NCI-H2227 (cell line): Measurements from ENCODE around the gene SLC2A8.

Source experiments
- DNase-seq: peaks from one replicate; lab custom pipeline; 2025; ENCODE audit not compliant: unreplicated experiment; lab: John Stamatoyannopoulos, UW

The SLC2A8 gene

GRCh38 chr9:127402401-127403090 lies 5.6 kb downstream of the SLC2A8 start:
- no peak for DNase-seq

DNA sequence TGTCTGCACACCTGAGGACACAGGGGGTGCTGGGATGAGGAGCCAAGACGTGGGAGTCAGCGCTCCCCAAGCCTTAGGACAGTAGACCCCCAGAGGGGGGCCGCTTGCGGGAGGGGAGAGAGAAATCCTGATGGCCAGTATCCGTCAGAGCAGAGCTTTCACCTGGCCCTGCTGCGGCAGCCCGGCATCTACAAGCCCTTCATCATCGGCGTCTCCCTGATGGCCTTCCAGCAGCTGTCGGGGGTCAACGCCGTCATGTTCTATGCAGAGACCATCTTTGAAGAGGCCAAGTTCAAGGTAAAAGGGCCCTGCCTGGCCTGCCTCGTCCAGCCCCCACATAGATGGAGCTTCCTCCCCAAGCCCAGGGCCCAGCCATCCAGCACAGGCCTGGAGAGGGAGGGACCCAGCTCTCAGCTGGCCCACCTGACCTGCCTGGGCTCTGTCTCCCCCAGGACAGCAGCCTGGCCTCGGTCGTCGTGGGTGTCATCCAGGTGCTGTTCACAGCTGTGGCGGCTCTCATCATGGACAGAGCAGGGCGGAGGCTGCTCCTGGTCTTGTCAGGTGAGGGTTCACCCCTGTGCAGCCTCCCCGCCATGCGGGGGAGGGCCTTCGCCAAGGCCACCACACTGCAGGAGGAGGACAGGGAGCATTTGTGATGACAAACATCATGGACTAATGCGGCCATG lies 6.7 kb downstream of the SLC2A8 start:
- no peak for DNase-seq

DNA sequence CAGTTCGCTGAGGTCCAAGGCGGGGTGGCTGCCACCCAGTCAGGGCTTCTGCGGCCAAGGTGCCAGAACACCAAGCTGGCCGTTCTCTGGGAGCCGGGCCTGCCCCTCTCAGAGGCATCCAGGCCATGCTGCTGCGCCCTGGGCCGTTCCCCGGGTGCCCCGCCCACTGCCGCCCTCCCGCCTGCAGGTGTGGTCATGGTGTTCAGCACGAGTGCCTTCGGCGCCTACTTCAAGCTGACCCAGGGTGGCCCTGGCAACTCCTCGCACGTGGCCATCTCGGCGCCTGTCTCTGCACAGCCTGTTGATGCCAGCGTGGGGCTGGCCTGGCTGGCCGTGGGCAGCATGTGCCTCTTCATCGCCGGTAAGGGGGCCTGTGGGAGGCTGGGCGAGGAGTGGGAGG lies 7.7 kb downstream of the SLC2A8 start:
- no peak for DNase-seq

DNA sequence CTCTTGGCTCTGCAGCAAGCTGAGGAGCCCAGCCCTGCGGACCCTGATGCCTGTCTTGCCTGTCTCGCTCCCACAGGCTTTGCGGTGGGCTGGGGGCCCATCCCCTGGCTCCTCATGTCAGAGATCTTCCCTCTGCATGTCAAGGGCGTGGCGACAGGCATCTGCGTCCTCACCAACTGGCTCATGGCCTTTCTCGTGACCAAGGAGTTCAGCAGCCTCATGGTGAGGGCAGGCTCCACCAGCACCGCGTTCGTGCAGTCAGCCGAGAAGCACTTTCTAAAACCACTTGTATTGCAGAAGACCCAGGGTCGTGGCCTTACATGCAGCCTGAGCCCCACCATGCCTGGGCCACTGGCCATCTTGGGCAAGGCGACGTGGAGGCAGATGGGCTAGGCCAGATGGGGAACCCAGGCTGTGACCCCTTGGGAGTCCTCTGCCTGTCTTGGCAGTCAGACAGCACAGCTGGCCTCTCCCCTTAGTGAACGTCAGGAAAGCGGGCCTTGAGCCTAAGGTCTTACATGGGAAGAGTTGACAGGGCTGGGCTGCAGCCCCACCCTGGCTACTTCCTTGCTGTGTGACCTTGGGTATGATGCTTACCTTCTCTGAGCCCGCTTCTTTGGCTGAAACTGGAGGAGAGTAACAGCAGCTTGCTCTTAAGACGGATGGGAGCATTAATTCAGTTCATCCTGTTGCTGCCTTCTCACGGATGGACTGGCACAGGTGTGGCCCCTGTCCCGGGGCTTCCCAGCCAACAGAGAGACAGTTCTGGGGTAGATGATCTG lies 8.6 kb downstream of the SLC2A8 start:
- no peak for DNase-seq

DNA sequence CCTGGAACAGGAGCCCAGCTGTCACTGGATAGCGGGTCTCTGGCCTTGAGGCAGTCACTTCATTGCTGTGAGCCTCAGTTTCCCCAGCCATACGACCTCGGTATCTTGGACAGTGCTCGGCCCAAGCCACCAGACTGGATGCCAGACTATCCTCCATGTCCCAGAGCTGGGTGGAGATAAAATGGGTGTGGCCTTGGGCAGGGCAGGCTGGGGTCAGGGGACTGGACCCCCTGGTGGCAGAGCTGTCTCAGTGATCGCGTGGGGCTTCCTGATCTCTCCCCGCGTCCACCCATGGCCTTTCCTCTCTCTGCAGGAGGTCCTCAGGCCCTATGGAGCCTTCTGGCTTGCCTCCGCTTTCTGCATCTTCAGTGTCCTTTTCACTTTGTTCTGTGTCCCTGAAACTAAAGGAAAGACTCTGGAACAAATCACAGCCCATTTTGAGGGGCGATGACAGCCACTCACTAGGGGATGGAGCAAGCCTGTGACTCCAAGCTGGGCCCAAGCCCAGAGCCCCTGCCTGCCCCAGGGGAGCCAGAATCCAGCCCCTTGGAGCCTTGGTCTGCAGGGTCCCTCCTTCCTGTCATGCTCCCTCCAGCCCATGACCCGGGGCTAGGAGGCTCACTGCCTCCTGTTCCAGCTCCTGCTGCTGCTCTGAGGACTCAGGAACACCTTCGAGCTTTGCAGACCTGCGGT lies 10.0 kb downstream of the SLC2A8 start:
- no peak for DNase-seq

- DNase-seq: no peak
These were observed 10.5 kb downstream of the SLC2A8 start for GRCh38 chr9:127407492-127407843.

GRCh38 chr9:127411122-127411521 lies 14.2 kb downstream of the SLC2A8 start:
- no peak for DNase-seq

DNA sequence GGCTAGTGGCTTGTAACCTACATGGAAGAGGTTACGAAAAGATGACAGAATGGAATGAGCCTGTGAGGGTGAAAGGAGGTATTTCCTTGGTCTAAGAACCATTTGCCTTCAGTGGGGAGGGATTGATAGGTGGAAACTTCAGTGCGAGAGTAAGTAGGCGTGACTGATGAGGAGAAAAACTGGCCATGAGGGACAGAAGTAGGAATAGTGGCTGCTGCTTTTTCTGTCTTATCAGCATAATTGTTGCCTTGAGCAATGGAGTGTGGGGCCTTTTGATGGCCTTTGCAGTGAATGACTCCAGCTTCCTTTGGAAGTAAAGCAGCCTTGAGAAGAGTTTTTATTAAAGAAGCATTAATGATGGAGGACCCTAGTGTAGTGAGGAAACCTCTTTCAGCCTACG lies 18.2 kb downstream of the SLC2A8 start:
- DNase-seq: no peak

DNA sequence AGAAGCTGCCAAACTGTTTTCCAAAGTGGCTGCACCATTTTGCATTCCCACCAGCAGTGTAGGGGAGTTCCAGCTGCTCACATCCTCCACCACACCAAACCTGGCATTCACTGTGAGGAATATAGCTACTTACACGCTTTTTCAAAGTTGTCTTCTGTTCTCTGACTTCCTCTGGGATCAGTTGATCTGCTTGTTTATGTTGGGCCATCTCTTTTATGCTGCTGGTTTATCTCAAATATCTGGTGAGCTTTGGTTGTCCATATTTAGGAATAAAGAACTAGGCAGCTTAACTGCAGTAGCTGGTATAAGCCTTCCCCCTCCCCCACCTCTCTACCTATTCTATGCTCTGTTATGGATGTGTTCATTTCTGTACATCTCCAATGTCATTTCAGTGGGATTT lies 18.7 kb downstream of the SLC2A8 start:
- DNase-seq: no peak

DNA sequence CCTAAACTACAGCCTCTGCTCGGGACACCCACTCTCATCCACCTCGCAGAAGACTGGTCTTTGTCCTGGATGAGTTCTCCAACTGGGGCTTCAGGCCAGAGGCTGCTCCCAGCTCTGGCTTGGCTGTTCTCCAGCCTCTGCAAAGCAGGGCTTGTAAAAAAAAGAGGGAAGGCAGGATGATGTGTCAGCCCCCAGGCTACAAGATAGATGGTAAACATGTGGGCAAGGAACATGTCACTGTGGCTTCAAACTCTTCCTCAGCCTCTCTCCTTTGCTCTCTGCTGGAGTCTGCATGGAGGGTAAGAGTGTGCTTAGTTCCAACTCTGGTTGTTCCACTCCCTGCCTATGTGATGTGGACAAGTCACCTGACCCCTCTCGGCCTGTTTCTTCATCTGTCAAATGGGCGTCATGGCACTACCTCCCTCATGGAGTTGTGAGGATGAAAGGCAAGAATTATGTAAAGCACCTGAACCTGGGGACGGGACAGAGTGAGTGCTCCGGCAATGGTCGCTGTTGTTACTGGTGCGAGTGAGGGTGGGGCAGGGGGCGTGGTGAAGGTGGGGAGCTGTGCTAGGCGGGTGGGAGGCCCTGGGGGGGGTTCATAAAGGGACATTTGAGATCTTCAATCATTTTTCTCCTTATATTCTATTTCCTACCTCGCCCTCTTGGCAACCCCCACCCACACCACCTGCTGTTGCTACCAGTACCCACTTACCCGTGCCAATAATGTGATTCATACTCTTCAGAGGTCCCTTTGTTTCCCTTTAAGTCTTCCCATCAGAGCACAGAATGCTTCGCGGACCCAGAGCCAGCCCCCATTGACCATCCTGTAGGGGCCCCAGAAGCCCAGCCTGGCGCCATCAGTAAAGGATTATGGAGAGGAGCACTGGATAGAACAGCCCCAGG lies 20.4 kb downstream of the SLC2A8 start:
- no peak for DNase-seq

GRCh38 chr9:127418037-127418471 lies 21.1 kb downstream of the SLC2A8 start:
- DNase-seq: no peak

DNA sequence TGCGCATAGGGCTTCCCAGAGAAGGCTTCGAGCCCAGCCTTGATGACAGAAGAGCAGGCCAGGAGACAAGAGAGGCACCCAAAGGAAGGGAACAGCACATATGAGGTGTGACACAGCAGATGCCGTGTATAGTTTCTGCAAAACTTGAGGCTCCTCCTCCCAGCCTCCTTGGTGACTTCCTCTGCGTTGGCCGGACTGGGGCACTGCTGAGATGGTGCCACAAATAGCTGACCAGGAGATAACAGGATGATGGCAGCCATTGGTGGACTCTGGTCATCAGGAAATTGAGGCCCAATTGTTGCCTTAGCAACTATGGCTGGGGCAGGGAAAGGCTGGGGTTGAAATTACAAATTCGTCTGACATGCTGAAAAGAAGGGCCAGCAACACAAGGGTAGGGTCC lies 22.4 kb downstream of the SLC2A8 start:
- no peak for DNase-seq

DNA sequence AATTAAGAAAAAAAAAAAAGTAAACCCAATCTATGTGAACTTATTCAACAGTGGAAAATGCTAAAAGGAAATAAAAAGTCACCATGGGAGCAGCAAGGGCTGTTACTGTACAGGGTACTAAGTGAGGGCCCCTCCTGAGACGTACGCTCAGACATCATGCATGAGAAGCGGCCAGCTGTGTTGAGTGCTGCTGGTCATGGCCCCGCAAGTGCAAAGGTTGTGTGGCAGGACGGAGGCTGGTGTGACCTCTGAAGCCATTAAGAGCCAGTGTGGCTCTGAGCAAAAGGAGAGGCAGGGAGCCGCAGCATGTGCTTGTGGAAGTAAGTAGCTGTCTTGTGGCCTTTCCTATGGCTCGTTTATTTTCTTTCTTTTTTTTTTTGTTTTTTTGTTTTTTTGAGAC lies 24.1 kb downstream of the SLC2A8 start:
- DNase-seq: no peak

DNA sequence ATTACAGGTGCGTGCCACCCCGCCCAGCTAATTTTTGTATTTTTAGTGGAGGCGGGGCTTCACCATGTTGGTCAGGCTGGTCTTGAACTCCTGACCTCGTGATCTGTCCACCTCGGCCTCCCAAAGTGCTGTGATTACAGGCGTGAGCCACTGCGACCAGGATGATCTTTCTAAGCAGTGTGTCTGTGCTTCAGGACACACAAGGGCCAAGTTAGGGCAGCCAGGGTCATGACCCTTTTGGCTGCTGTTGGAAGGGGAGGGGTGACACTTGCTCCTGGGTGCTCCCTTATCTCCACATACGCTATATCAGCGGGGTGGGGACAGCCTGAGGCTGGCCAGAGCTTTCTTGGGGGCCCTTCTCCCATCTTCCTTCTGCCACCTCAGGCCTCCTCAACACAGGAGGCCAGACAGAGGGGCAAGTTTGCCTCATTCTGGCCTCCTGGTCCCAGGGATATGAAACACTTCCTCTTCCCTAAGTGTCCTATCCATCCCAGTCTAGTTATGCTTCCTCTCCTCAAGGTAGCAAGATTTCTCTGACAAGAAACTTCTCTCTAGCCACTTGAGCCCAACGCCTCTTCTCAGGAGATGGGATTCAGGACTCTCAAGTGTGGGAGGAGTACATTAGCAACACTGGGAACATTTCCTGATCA lies 25.3 kb downstream of the SLC2A8 start:
- no peak for DNase-seq

DNA sequence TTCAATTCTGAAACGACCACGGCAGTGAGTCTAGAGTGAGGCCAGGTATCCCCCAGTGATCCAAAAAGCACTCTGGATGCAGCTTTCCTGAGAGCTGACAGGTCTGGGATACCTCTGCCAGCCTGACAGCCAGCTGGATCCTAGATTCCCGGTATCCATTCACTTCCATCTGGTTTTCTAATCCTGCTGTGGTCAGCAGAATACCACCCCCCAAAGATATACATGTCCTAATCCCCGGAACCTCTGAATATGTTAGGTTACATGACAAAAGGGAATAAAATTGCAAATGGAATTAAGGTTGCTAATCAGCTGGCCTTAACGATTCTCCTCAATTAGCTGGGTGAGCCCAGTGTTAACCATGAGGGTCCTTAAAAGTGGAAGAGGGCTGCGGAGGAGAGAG lies 25.8 kb downstream of the SLC2A8 start:
- DNase-seq: no peak

- DNase-seq: no peak
These were observed 26.5 kb downstream of the SLC2A8 start for GRCh38 chr9:127423476-127423933.

GRCh38 chr9:127423934-127424675 lies 27.1 kb downstream of the SLC2A8 start, which contains the start of gene ZNF79:
ZNF79 (plus strand) TSS chr9:127424382; CDS start chr9:127424788, 406 bp downstream.
- DNase-seq: peak; percentile 88

- DNase-seq: no peak
These were observed 27.7 kb downstream of the SLC2A8 start for GRCh38 chr9:127424676-127424999.

- no peak for DNase-seq
These were observed 29.8 kb downstream of the SLC2A8 start for GRCh38 chr9:127426756-127427155.
